Measurements from ENCODE around the gene ST7L.

ST7L gene

GRCh38 chr1:112511897-112512296 is 107.0 kb downstream of the ST7L start:
- H3K4me1 Mint-ChIP-seq (ENCODE audit: low read depth) = peaks cover 19% of the 10 kb centered on the region
- H3K4me3 Mint-ChIP-seq = no peak overlapping the region
- peaks cover 66% of the 10 kb centered on the region for H3K27me3 Mint-ChIP-seq
- H3K36me3 Mint-ChIP-seq (ENCODE audit: low read depth) = no peaks in the 10 kb centered on the region
- no peaks in the 10 kb centered on the region for H3K9me3 Mint-ChIP-seq
- intact Hi-C loops (cut with micrococcal nuclease) = no loop called here
- H3K27ac Mint-ChIP-seq = no peak overlapping the region

- H3K27me3 Mint-ChIP-seq = peaks cover 73% of the 10 kb centered on the region
- H3K4me3 Mint-ChIP-seq = no peak overlapping the region
- no peaks in the 10 kb centered on the region for H3K9me3 Mint-ChIP-seq
- no peak overlapping the region for H3K27ac Mint-ChIP-seq
- peaks cover 14% of the 10 kb centered on the region for H3K4me1 Mint-ChIP-seq (ENCODE audit: low read depth)
- intact Hi-C loops (cut with micrococcal nuclease) = no loop called here
- no peaks in the 10 kb centered on the region for H3K36me3 Mint-ChIP-seq (ENCODE audit: low read depth)
These were observed 108.6 kb downstream of the ST7L start for GRCh38 chr1:112510340-112510739.

- Mint-ChIP-seq H3K4me1 (ENCODE audit: low read depth) (peaks cover 8% of the 10 kb centered on the region), H3K4me3 (no peak overlapping the region), H3K27ac (no peak overlapping the region), H3K36me3 (ENCODE audit: low read depth) (no peaks in the 10 kb centered on the region), H3K9me3 (no peaks in the 10 kb centered on the region), H3K27me3 (peaks cover 79% of the 10 kb centered on the region)
- intact Hi-C loops (cut with micrococcal nuclease) = loop anchor here (10.0 kb wide), 1 partner anchor 105 kb away; the partner anchor contains the start of genes CAPZA1 and ST7L
These were observed 109.2 kb downstream of the ST7L start for GRCh38 chr1:112509660-112510178.

- Mint-ChIP-seq H3K4me3 (peak overlapping the region; percentile 69), H3K4me1 (ENCODE audit: low read depth) (peaks cover 8% of the 10 kb centered on the region)
These were observed 109.8 kb downstream of the ST7L start for GRCh38 chr1:112509005-112509659.

GRCh38 chr1:112508278-112509004 is 110.5 kb downstream of the ST7L start, which contains the start of gene WNT2B:
TSS of gene WNT2B (plus strand) at chr1:112508965. CDS start at chr1:112509263, 298 bp downstream.
- Mint-ChIP-seq H3K27ac (no peak within 1 kb of the TSS), H3K4me3 (peak within 1 kb of the TSS; percentile 69), H3K9me3 (no peaks in the 10 kb centered on the region), H3K36me3 (ENCODE audit: low read depth) (no peaks in the 10 kb centered on the region), H3K27me3 (peaks cover 87% of the 10 kb centered on the region), H3K4me1 (ENCODE audit: low read depth) (peaks cover 8% of the 10 kb centered on the region)
- intact Hi-C loops (cut with micrococcal nuclease) = loop anchor here (10.0 kb wide), 1 partner anchor 106 kb away; the partner anchor contains the start of genes CAPZA1 and ST7L

More at GRCh38 chr1:112509005-112509659, 109.8 kb downstream of the ST7L start:
- H3K27ac Mint-ChIP-seq = no peak overlapping the region
- no peaks in the 10 kb centered on the region for H3K9me3 Mint-ChIP-seq
- H3K27me3 Mint-ChIP-seq = peaks cover 85% of the 10 kb centered on the region
- intact Hi-C loops (cut with micrococcal nuclease) = loop anchor here (10.0 kb wide), 1 partner anchor 106 kb away; the partner anchor contains the start of genes CAPZA1 and ST7L
- no peaks in the 10 kb centered on the region for H3K36me3 Mint-ChIP-seq (ENCODE audit: low read depth)

- H3K4me1 Mint-ChIP-seq (ENCODE audit: low read depth) = peaks cover 8% of the 10 kb centered on the region
- intact Hi-C loops (cut with micrococcal nuclease) = loop anchor here (10.0 kb wide), 1 partner anchor 107 kb away; the partner anchor contains the start of genes CAPZA1 and ST7L
These were observed 111.0 kb downstream of the ST7L start for GRCh38 chr1:112507921-112508277.

GRCh38 chr1:112507336-112507735 is 111.6 kb downstream of the ST7L start:
- H3K4me3 Mint-ChIP-seq = no peak overlapping the region
- peaks cover 95% of the 10 kb centered on the region for H3K27me3 Mint-ChIP-seq
- no peaks in the 10 kb centered on the region for H3K36me3 Mint-ChIP-seq (ENCODE audit: low read depth)
- H3K27ac Mint-ChIP-seq = no peak overlapping the region
- H3K4me1 Mint-ChIP-seq (ENCODE audit: low read depth) = peaks cover 12% of the 10 kb centered on the region
- intact Hi-C loops (cut with micrococcal nuclease) = loop anchor here (10.0 kb wide), 1 partner anchor 107 kb away; the partner anchor contains the start of genes CAPZA1 and ST7L
- H3K9me3 Mint-ChIP-seq = no peaks in the 10 kb centered on the region

More at GRCh38 chr1:112507921-112508277, 111.0 kb downstream of the ST7L start:
- peaks cover 91% of the 10 kb centered on the region for H3K27me3 Mint-ChIP-seq
- no peaks in the 10 kb centered on the region for H3K36me3 Mint-ChIP-seq (ENCODE audit: low read depth)
- H3K9me3 Mint-ChIP-seq = no peaks in the 10 kb centered on the region
- H3K4me3 Mint-ChIP-seq = peak overlapping the region; percentile 69
- no peak overlapping the region for H3K27ac Mint-ChIP-seq

- Mint-ChIP-seq H3K9me3 (no peaks in the 10 kb centered on the region), H3K27me3 (peaks cover 94% of the 10 kb centered on the region), H3K4me3 (no peak overlapping the region), H3K27ac (no peak overlapping the region), H3K36me3 (ENCODE audit: low read depth) (no peaks in the 10 kb centered on the region), H3K4me1 (ENCODE audit: low read depth) (peaks cover 12% of the 10 kb centered on the region)
- intact Hi-C loops (cut with micrococcal nuclease) = loop anchor here (10.0 kb wide), 1 partner anchor 108 kb away; the partner anchor contains the start of genes CAPZA1 and ST7L
These were observed 112.2 kb downstream of the ST7L start for GRCh38 chr1:112506731-112507130.

GRCh38 chr1:112506306-112506705 is 112.6 kb downstream of the ST7L start:
- Mint-ChIP-seq H3K27me3 (peaks cover 94% of the 10 kb centered on the region), H3K9me3 (no peaks in the 10 kb centered on the region), H3K4me3 (no peak overlapping the region), H3K36me3 (ENCODE audit: low read depth) (no peaks in the 10 kb centered on the region), H3K4me1 (ENCODE audit: low read depth) (peaks cover 12% of the 10 kb centered on the region), H3K27ac (no peak overlapping the region)
- intact Hi-C loops (cut with micrococcal nuclease) = loop anchor here (10.0 kb wide), 1 partner anchor 108 kb away; the partner anchor contains the start of genes CAPZA1 and ST7L

- H3K27me3 Mint-ChIP-seq = peaks cover 94% of the 10 kb centered on the region
These were observed 113.1 kb downstream of the ST7L start for GRCh38 chr1:112505878-112506277.

GRCh38 chr1:112505400-112505785 is 113.5 kb downstream of the ST7L start:
- Mint-ChIP-seq H3K27ac (no peak overlapping the region), H3K4me1 (ENCODE audit: low read depth) (peaks cover 12% of the 10 kb centered on the region), H3K36me3 (ENCODE audit: low read depth) (no peaks in the 10 kb centered on the region), H3K9me3 (no peaks in the 10 kb centered on the region), H3K4me3 (no peak overlapping the region), H3K27me3 (peaks cover 90% of the 10 kb centered on the region)
- intact Hi-C loops (cut with micrococcal nuclease) = loop anchor here (10.0 kb wide), 1 partner anchor 109 kb away; the partner anchor contains the start of genes CAPZA1 and ST7L

More at GRCh38 chr1:112505878-112506277, 113.1 kb downstream of the ST7L start:
- Mint-ChIP-seq H3K36me3 (ENCODE audit: low read depth) (no peaks in the 10 kb centered on the region), H3K9me3 (no peaks in the 10 kb centered on the region), H3K4me3 (no peak overlapping the region), H3K4me1 (ENCODE audit: low read depth) (peaks cover 12% of the 10 kb centered on the region), H3K27ac (no peak overlapping the region)
- intact Hi-C loops (cut with micrococcal nuclease) = loop anchor here (10.0 kb wide), 1 partner anchor 109 kb away; the partner anchor contains the start of genes CAPZA1 and ST7L

GRCh38 chr1:112504661-112505399 is 114.1 kb downstream of the ST7L start:
- intact Hi-C loops (cut with micrococcal nuclease) = loop anchor here (5.0 to 10.0 kb wide), 2 partner anchors 110 to 202 kb away; partner anchors contain the start of genes CAPZA1, RHOC and ST7L
- peaks cover 12% of the 10 kb centered on the region for H3K4me1 Mint-ChIP-seq (ENCODE audit: low read depth)
- peaks cover 85% of the 10 kb centered on the region for H3K27me3 Mint-ChIP-seq
- no peak overlapping the region for H3K27ac Mint-ChIP-seq
- no peak overlapping the region for H3K4me3 Mint-ChIP-seq
- no peaks in the 10 kb centered on the region for H3K36me3 Mint-ChIP-seq (ENCODE audit: low read depth)
- H3K9me3 Mint-ChIP-seq = no peaks in the 10 kb centered on the region
